ENCODE data around the gene UFD1. TPM values are rescaled to one million over a fixed set of nuclear protein-coding genes. Genes with fewer than 3 reads are reported as not detected.

UFD1 gene
- total and polyA plus RNA-seq, 2 of the 13 experiments (the other 11 are each of a cell fraction or from before 2014, with no cell fraction given), result 47.9 to 51.1 TPM

- TF ChIP-seq ZHX2 (IDR thresholded peaks at IDR 0.05; ENCODE audit: low read depth) (peak; percentile 59), ZHX2 (CRISPR knock-in tag; IDR thresholded peaks at IDR 0.05; ENCODE audit: borderline replicate concordance) (no peak), PRDM4 (CRISPR knock-in tag; IDR thresholded peaks at IDR 0.05; ENCODE audit: borderline replicate concordance) (no peak), PATZ1 (CRISPR knock-in tag; IDR thresholded peaks at IDR 0.05) (no peak), TBL1XR1 (IDR thresholded peaks at IDR 0.05; ENCODE audit: borderline replicate concordance, low read length, partially characterized antibody) (no peak), E2F2 (CRISPR knock-in tag; IDR thresholded peaks at IDR 0.05; ENCODE audit: borderline replicate concordance) (no peak), ZNF746 (CRISPR knock-in tag; IDR thresholded peaks at IDR 0.05) (peak; percentile 59; the same call in 1 of the 2 replicates), CERS6 (CRISPR knock-in tag; IDR thresholded peaks at IDR 0.05) (no peak), HNF4G (IDR thresholded peaks at IDR 0.05; ENCODE audit: borderline replicate concordance, low read depth, low read length) (peak; percentile 82), HNF4G (CRISPR knock-in tag; IDR thresholded peaks at IDR 0.05; ENCODE audit: borderline replicate concordance, low read depth) (0 out of 2 replicates have a peak, but pooled peaks have one; percentile 18), ZNF546 (CRISPR knock-in tag; conservative IDR thresholded peaks at IDR 0.05) (no peak; the same call in none of the 2 replicates)
Observed at GRCh38 chr22:19430890-19431541, 48.0 kb downstream of the UFD1 start (continued).

Measured in HepG2 (cell line).